ENCODE results near the gene SDF2L1.

GRCh38 chr22:21624120-21624879, 17.8 kb upstream of the SDF2L1 start:
- no peak for TF ChIP-seq EP300 (IDR thresholded peaks at IDR 0.05)
- TF ChIP-seq, protein P1, sequence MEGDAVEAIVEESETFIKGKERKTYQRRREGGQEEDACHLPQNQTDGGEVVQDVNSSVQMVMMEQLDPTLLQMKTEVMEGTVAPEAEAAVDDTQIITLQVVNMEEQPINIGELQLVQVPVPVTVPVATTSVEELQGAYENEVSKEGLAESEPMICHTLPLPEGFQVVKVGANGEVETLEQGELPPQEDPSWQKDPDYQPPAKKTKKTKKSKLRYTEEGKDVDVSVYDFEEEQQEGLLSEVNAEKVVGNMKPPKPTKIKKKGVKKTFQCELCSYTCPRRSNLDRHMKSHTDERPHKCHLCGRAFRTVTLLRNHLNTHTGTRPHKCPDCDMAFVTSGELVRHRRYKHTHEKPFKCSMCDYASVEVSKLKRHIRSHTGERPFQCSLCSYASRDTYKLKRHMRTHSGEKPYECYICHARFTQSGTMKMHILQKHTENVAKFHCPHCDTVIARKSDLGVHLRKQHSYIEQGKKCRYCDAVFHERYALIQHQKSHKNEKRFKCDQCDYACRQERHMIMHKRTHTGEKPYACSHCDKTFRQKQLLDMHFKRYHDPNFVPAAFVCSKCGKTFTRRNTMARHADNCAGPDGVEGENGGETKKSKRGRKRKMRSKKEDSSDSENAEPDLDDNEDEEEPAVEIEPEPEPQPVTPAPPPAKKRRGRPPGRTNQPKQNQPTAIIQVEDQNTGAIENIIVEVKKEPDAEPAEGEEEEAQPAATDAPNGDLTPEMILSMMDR (IDR thresholded peaks at IDR 0.05): peak; percentile 3 to 43
- TF ChIP-seq POLR2A (IDR thresholded peaks at IDR 0.05): no peak
- no peak for TF ChIP-seq POLR2AphosphoS5 (IDR thresholded peaks at IDR 0.05)

All from suprapubic skin (tissue), 4 donors.